ENCODE measurements around the gene MUC4.
"Not testable (repeated sequence)": the region's sequence is repeated elsewhere in the genome, so short reads cannot be mapped to it uniquely, and the experiment has no call there.

MUC4 gene

GRCh38 chr3:195744437-195744836 is 67.3 kb downstream of the MUC4 start:
- no peak for DNase-seq (ENCODE audit: low read depth)

- DNase-seq (ENCODE audit: low read depth), result no peak
Measured at GRCh38 chr3:195739561-195740111, 72.1 kb downstream of the MUC4 start.

DNA sequence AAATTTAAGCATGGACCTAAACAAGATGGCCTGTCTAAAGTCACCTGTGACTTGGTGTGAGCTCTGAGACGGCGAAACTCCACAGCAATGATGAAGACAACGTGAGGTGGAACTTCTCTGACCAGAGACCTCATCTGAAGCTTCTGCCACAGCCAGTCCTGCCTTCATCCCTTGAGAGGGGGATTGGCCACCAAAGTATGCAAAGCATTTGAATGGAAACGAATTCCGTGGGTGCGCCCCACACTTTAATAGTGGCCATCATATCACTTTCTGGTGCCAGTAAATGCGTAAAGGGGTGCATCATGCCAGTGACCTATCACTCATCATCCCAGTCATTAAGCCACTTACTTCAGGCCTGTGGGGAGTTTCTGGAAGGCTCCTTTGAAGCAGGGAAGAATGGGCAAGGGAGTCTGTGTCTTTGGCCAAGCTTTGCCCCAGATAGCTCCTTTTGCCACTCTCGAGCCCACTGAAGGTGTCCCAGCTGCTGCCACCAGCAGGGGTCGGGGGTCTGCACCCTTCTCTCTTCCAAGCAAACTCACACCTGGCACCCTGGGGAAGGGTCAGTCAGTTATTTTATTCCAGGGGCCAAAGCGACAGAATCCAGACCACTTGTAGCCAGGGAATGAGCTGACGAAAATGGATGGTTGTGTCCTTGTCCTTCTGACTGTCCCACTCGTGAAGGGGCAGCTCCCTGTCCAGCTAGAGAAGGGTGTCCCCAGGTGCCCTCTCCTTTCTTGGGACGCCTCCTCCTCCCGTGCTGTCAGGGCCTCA is 73.3 kb downstream of the MUC4 start:
- DNase-seq (ENCODE audit: low read depth), result no peak

GRCh38 chr3:195737782-195738181 is 73.9 kb downstream of the MUC4 start:
- DNase-seq (ENCODE audit: low read depth), result not testable (repeated sequence)

DNA sequence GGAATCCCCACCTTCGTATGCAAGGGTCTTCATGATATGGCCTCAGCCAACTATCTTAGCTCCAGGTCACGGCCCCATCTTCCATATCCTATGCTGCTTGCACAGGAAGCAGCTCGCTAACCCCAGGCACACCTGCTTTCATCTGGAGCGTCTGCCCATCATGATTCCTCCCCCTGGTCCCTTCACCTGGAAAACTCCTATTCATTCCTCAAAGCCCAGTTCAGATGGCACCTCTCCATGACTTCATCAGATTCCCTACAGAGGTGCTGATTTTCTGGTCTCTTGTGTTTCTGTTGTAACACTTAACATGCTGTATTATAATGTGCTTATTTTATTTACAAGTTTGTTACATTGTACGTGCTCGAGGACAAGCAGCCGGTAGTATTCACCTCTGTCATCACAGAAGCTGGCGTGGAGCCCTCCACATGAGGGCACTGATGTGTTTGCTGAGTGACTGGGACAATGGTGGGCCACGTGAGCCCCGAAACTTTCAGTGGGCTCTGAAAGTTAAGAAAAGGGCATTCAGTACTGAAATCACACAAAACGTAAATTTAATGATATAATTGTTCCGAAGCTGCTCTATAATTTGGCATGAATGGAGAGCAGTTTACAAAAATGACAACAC is 74.8 kb downstream of the MUC4 start:
- no peak for DNase-seq (ENCODE audit: low read depth)

- DNase-seq (ENCODE audit: low read depth), result no peak
Measured at GRCh38 chr3:195735036-195735695, 76.6 kb downstream of the MUC4 start.

DNA sequence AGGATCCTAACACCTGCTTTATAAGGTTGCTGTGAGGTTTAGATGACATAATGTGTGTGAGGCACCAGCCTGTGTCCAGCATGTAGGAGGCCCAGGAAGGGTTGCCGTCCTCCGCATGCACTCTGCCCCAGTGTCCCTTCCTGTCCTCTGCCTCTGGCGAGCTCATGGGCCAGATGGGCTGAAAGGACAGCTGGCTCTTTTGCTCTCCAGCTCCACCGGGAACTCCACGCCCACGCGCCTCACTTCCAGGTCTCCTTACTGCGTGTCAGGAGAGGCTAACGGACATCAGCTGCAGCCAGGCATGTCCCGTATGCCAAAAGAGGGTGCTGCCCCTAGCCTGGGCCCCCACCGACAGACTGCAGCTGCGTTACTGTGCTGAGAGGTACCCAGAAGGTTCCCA is 78.8 kb downstream of the MUC4 start:
- DNase-seq (ENCODE audit: low read depth), result no peak

DNA sequence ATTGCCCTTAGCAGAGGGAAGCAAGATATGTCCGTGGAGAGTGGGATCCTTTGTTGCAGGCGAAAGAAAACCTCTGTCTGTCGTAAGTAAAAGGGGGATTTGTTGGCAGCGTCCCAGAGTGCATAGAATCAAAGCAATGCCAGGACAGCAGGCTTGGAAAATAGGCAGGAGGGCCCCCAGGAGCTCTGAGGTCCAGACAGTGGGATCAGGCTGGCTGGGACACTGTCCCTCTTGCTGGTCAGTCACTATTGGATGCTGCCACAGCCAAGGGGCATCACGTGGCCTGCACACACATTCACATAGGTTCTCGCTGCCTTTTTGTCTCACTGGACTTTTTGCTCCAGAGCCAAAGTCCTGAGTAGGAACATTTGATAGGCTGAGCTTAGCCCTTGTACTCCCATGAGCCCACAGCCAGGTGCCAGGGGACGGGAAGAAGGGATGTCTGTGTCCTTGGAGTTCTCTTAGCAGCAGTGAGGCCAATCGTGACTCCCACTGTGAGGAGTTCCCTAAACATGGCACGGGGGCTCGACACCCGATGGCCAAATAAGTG is 80.3 kb downstream of the MUC4 start:
- no peak for DNase-seq (ENCODE audit: low read depth)

DNA sequence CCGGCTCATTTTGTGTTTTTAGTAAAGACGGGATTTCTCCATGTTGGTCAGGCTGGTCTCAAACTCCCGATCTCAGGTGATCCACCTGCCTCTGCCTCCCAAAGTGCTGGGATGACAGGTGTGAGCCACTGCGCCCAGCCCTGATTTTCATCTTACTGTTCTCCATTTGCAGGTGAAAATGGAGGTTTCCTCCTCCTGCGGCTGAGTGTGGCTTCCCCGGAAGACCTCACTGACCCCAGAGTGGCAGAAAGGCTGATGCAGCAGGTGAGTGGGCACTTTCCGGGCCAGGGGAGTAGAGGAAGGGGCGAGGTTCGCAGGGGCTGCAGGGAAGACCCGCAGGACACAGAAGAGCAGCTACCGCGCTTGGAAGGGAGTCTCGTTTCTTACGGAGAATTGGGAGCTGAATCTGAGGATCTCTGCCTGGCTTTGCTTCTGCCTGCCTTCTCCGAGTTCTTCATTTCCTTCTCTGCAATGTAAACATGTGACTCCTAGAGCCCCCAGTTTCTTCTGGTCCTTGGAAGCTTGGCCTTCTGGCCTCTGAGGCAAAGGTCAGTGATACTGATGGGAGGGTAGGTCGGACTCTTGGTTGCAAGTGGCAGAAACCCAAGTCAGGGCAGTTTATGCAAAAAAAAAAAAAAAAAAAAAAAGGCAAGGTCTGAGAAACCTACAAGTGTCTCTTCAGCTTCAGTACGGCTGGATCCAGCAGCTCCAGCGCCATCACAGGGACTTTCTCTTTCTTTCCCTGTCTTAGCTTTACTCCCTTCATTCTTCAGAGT is 82.1 kb downstream of the MUC4 start:
- DNase-seq (ENCODE audit: low read depth), result no peak

DNA sequence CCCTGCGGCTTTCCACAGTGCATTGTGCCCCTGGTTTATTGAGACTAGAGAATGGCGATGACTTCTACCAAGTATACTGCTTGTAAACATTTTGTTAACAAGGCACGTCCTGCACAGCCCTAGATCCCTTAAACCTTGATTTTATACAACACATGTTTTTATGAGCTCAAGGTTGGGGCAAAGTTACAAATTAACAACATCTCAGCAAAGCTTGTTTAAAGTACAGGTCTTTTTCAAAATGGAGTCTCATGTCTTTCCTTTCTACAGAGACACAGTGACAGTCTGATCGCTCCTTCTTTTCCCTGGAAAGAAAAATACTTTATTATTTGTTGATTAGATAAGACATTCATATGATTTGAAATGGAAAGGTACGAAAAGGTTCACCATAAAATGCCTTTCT is 82.9 kb downstream of the MUC4 start:
- DNase-seq (ENCODE audit: low read depth), result not testable (repeated sequence)

- no peak for DNase-seq (ENCODE audit: low read depth)
Measured at GRCh38 chr3:195727606-195728195, 84.0 kb downstream of the MUC4 start.

DNA sequence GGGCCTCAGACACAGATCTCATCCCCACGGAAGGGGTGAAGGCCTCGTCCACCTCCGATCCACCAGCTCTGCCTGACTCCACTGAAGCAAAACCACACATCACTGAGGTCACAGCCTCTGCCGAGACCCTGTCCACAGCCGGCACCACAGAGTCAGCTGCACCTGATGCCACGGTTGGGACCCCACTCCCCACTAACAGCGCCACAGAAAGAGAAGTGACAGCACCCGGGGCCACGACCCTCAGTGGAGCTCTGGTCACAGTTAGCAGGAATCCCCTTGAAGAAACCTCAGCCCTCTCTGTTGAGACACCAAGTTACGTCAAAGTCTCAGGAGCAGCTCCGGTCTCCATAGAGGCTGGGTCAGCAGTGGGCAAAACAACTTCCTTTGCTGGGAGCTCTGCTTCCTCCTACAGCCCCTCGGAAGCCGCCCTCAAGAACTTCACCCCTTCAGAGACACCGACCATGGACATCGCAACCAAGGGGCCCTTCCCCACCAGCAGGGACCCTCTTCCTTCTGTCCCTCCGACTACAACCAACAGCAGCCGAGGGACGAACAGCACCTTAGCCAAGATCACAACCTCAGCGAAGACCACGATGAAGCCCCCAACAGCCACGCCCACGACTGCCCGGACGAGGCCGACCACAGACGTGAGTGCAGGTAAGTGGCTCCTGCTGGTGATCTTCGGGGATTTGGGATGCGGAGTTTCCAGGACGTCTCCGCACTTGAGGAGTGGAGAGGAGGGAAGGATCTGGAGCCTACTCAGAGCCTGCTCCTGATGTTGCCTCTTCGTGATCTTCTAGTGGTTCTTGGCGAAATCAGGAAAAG is 85.6 kb downstream of the MUC4 start:
- DNase-seq (ENCODE audit: low read depth), result not testable (repeated sequence)

DNA sequence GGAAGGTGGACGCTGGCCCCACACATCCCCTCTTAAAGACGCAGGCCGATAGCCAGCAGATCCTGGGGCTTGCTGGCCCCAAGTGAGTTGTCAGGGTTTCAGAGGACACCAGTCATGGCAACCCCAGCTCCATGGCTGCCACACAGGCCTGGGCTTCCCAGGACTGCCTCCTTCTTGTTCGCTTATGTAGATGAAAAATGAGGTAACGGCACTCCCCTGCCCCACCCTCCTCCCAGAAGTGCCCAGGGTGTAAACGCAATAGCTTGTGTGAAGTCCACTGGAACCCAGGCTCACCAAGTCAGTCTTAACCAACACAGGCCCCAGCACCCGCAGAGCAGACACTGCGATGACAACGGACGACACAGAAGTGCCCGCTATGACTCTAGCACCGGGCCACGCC is 87.4 kb downstream of the MUC4 start:
- not testable (repeated sequence) for DNase-seq (ENCODE audit: low read depth)

DNA sequence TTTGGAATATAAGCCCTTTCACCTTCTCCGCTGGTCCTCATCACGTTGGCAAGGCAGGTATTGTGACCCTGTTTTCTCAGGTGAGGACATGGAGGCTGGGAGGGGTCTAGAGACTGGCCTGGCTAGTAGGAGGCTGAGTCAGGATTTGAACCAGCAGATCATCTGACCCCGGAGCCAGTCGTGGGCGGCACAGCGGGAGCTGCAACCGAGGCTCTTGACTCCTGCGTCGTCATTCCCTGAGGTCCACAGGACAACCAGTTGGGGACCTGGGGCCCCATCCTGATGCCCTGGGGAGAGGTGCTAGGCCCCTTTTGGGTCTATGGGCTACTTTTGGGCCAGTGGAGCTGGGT is 88.8 kb downstream of the MUC4 start:
- not testable (repeated sequence) for DNase-seq (ENCODE audit: low read depth)

DNA sequence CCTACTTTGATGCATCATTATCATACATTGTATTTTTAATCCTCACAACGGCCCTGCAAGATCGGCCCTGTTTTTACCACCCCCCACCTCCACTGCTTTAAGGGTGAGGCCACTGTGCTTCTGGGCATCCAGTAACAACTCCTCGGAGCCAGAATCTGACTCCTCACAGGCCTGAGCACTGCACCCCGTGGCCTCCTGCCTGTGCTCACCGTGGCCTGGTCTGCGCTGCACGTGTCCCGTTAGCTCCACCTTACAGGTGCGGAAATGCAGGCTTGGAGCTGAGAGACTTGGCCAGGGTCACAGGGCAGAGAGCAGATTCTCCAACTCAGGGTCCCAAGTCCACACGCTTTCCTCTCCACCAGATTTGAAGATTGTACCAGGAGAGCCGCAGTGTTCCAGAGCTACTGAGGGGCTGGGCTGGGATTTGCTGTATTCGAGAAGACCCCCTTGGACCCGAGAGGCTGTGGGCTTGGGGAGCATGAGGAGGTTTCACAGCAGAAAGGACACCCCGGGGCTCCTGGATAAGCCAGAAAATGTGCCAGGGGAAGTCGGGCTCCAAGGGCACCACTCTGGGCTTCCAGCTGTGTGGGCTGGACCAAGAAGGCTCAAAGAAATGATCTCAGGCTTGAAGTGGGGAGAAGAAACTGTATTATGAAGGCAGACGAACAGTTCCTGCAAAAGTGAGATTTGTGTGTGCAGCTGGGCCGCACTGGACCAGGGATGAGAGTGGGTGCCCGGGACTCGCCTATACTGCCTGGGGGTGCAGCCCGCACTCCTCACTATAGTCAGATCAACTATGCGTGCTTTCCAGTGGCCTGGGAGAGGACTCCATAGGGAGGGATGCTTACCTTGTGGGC is 89.4 kb downstream of the MUC4 start:
- not testable (repeated sequence) for DNase-seq (ENCODE audit: low read depth)

GRCh38 chr3:195720831-195721506 is 90.8 kb downstream of the MUC4 start, which contains the start of gene MUC20:
TSS of gene MUC20 (plus strand) at chr3:195720978. CDS start at chr3:195721008, 30 bp downstream.
- not testable (repeated sequence) for DNase-seq (ENCODE audit: low read depth)

- not testable (repeated sequence) for DNase-seq (ENCODE audit: low read depth)
Measured at GRCh38 chr3:195719514-195720254, 92.0 kb downstream of the MUC4 start.

DNA sequence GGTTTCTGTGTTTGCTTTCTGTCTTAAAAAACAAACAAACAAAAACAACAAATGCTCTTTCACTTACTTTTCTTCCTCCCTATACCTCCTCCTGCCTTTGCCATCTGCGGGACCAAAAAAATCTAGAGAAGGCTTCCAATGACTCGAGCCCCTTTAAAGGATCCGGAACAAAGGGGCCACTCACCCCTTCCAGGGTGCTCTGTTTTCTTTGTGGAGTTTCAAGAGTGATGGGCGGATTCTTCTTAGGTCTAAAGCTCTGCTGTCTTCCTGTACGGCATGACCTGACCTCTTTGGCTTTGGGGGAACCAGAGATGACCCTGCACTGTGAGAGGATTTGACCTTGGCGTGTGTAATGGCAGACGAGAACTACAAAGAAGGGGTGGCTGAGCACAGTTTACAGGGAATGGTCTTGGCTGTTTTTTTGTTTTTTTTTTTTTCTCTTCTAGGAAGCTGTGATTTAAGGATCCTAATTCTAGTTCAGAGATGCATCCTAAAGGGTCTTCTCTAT is 93.2 kb downstream of the MUC4 start:
- no peak for DNase-seq (ENCODE audit: low read depth)

Measured in ELR (cell line).